PC-9 (cell line): ENCODE data around the gene WDR18.

ENCODE experiments used
- CTCF ChIP-seq: fragments of 200-600 bp; sonication (generic); conservative IDR thresholded peaks from 2 replicates; pipeline ENCODE4 v1.6.1; 2017; ENCODE audit warnings: mixed run types, antibody characterized with exemption, mild to moderate bottlenecking, moderate library complexity
- EZH2 ChIP-seq: fragments of 200-600 bp; sonication (generic); IDR thresholded peaks from 2 replicates; pipeline ENCODE4 v1.8.0; 2017; ENCODE audit warnings: antibody characterized with exemption, low read depth

- TF ChIP-seq CTCF, result peak; percentile 66
- TF ChIP-seq EZH2, result no peak
These were observed 15.9 kb downstream of the WDR18 start, which contains the start of gene GRIN3B for GRCh38 chr19:1000095-1000494.
